ENCODE results near the gene PRKCE. TPM values are rescaled to one million over a fixed set of nuclear protein-coding genes. Genes with fewer than 3 reads are reported as not detected.

PRKCE gene
- total RNA-seq, 1 experiment from 2014 or later = 1.3 TPM

- H3K27ac ChIP-seq (ENCODE audit: insufficient read length, low read depth, low read length) = no peak overlapping the region
- H2BK20ac ChIP-seq (ENCODE audit: low read depth, low read length, poor library complexity, severe bottlenecking) = no peak overlapping the region
- TF ChIP-seq CTCF (conservative IDR thresholded peaks at IDR 0.05) = no peak
- no peak overlapping the region for H2BK12ac ChIP-seq (ENCODE audit: insufficient read length, low read depth, low read length)
- Mint-ChIP-seq H3K27ac (no peak overlapping the region), H3K4me1 (peaks cover 6 to 7% of the 10 kb centered on the region in 2 experiments; a peak in 2 of 4 replicates), H3K27me3 (ENCODE audit: low read depth) (peaks cover 3% of the 10 kb centered on the region), H3K4me3 (no peak overlapping the region), H3K9me3 (no peaks in the 10 kb centered on the region), H3K36me3 (ENCODE audit: insufficient read depth in 1 of 3, low read depth in 3 of 3) (no peaks in the 10 kb centered on the region)
- H3K79me1 ChIP-seq (ENCODE audit: insufficient read depth, low read depth, low read length, poor library complexity, severe bottlenecking) = no peaks in the 10 kb centered on the region
- no peak overlapping the region for H4K91ac ChIP-seq (ENCODE audit: insufficient read length, low read depth, low read length)
- H4K8ac ChIP-seq (replicated peaks; ENCODE audit: insufficient read length, low read depth, low read length) = no peak overlapping the region
- no peaks in the 10 kb centered on the region for H3K23me2 ChIP-seq (ENCODE audit: insufficient read length, low read depth, low read length, poor library complexity, severe bottlenecking)
- no peak overlapping the region for H3K9ac ChIP-seq (ENCODE audit: extremely low read depth, insufficient read length, low read length)
- no peak overlapping the region for H3K56ac ChIP-seq (ENCODE audit: insufficient read length, low read depth, low read length)
- no peak overlapping the region for H3K23ac ChIP-seq (ENCODE audit: insufficient read length, low read depth, low read length)
- no peaks in the 10 kb centered on the region for H3K4me1 ChIP-seq (ENCODE audit: insufficient read depth, low read length)
- no peak overlapping the region for H2BK15ac ChIP-seq (ENCODE audit: low read depth, low read length)
- no peak overlapping the region for H3K18ac ChIP-seq (ENCODE audit: insufficient read length, low read depth, low read length)
- H3T11ph ChIP-seq (ENCODE audit: low read length) = no peak overlapping the region
- H3K4me2 ChIP-seq (ENCODE audit: insufficient read depth, insufficient read length, low read length) = no peak overlapping the region
- no peaks in the 10 kb centered on the region for H3K9me3 ChIP-seq (ENCODE audit: control insufficient read depth, low read depth, low read length)
- no peak overlapping the region for H3K14ac ChIP-seq (ENCODE audit: insufficient read depth, low read length)
- H4K5ac ChIP-seq (ENCODE audit: insufficient read length, low read depth, low read length) = no peak overlapping the region
- no peak overlapping the region for H2BK5ac ChIP-seq (ENCODE audit: insufficient read length, low read length)
- no peak overlapping the region for H2BK120ac ChIP-seq (ENCODE audit: low read depth, low read length, poor library complexity, severe bottlenecking)
- H3K4ac ChIP-seq (ENCODE audit: low read depth, low read length) = no peak overlapping the region
- no peak for DNase-seq
- no peaks in the 10 kb centered on the region for H3K79me2 ChIP-seq (ENCODE audit: insufficient read depth, low read length)
- no peaks in the 10 kb centered on the region for H4K20me1 ChIP-seq (ENCODE audit: control insufficient read depth, insufficient read depth, insufficient read length)
- WGBS (ENCODE audit: extremely low coverage, insufficient read length, low lambda C conversion rate) = no CpG with 5 or more reads among the region's 3 CpGs
- H2AFZ ChIP-seq (ENCODE audit: low read length) = no peak overlapping the region
- no peak overlapping the region for H2AK5ac ChIP-seq (ENCODE audit: insufficient read length, low read length)
- no peaks in the 10 kb centered on the region for H3K27me3 ChIP-seq (ENCODE audit: insufficient read depth, low read length)
Measured at GRCh38 chr2:45892425-45892745, 240.9 kb downstream of the PRKCE start.
